Panc1 (cell line): ENCODE data around the gene MT1H. TPM values are rescaled to one million over a fixed set of nuclear protein-coding genes. Genes with fewer than 3 reads are reported as not detected.
"Not testable (repeated sequence)": the region's sequence is repeated elsewhere in the genome, so short reads cannot be mapped to it uniquely, and the experiment has no call there.

Experiments used
- ATAC-seq: fragments of 200-7000 bp; cut with Tn5 transposase; 2 replicates; pipeline ENCODE4 v1.9.1; 2020; ENCODE audit warnings: mild to moderate bottlenecking, moderate library complexity
- BruUV-seq: library from RNA; stranded (reverse); fragments of 400-500 nt; replicated peaks from 2 replicates; lab custom pipeline; 2021; lab: Mats Ljungman, UMichigan
- CTCF ChIA-PET: fragments of 300-600 bp; sonication (Branson Sonifier 250); formaldehyde crosslinking; loops from one replicate; lab custom pipeline; 2022; ENCODE audit warnings: antibody characterized with exemption; lab: Charles Lee
- POLR2A ChIA-PET: fragments of 300-600 bp; sonication (Branson Sonifier 250); formaldehyde crosslinking; loops from one replicate; lab custom pipeline; 2022; ENCODE audit warnings: antibody characterized with exemption; lab: Charles Lee
- DNase-seq: peaks from one replicate; pipeline ENCODE4 v3.0.0-alpha.2; 2010; ENCODE audit warnings: low read depth, low spot score
- H3K27ac ChIP-seq: 2 replicates; pipeline ENCODE4 v1.5.1; 2011; ENCODE audit warnings: mild to moderate bottlenecking, low read length, inconsistent platforms
- H3K27me3 ChIP-seq: fragments of 200-500 bp; sonication (Bioruptor generic); 2 replicates; pipeline ENCODE4 v1.6.0; 2014; ENCODE audit warnings: low read length, inconsistent platforms; ENCODE audit not compliant: control insufficient read depth, insufficient read depth
- H3K36me3 ChIP-seq: fragments of 200-500 bp; sonication (Bioruptor generic); 2 replicates; pipeline ENCODE4 v1.5.1; 2014; ENCODE audit warnings: inconsistent platforms, mild to moderate bottlenecking, low read length, moderate library complexity; ENCODE audit not compliant: control insufficient read depth, insufficient read depth
- H3K4me1 ChIP-seq: 2 replicates; pipeline ENCODE4 v1.5.1; 2011; ENCODE audit warnings: inconsistent platforms, mild to moderate bottlenecking, low read length, moderate library complexity; ENCODE audit not compliant: control insufficient read depth, insufficient read depth
- H3K4me3 ChIP-seq, 2 experiments: 2 replicates each; pipeline ENCODE4 v1.5.1; 2011 to 2012; ENCODE audit warnings: low read depth in 2 of 2, low read length in 2 of 2, mild to moderate bottlenecking in 2 of 2, inconsistent platforms in 1 of 2, moderate library complexity in 1 of 2
- H3K9me3 ChIP-seq: fragments of 200-500 bp; sonication (Bioruptor generic); 2 replicates; pipeline ENCODE4 v1.5.1; 2014; ENCODE audit warnings: low read depth, mild to moderate bottlenecking, inconsistent platforms, low read length, moderate library complexity; ENCODE audit not compliant: control insufficient read depth, insufficient read depth
- POLR2AphosphoS5 ChIP-seq: IDR thresholded peaks from 2 replicates; pipeline ENCODE4 v1.6.1; 2012; ENCODE audit warnings: mild to moderate bottlenecking, low read depth, low read length, moderate library complexity
- SIN3A ChIP-seq: IDR thresholded peaks from 2 replicates; pipeline ENCODE4 v1.6.1; 2012; ENCODE audit warnings: low read depth, mild to moderate bottlenecking, low read length, moderate library complexity, borderline replicate concordance; ENCODE audit not compliant: insufficient read depth
- TCF7L2 ChIP-seq: IDR thresholded peaks from 2 replicates; pipeline ENCODE4 v1.6.1; 2011; ENCODE audit warnings: mild to moderate bottlenecking, low read depth, low read length, inconsistent platforms
- in situ Hi-C: cut with HindIII; loops from 2 replicates; pipeline ENCODE4 v1.10.0; 2016; ENCODE audit warnings: low sequenced_read_pairs, low pct_unique_long_range_greater_than_20kb
- intact Hi-C: fragments of 100-400 bp; cut with micrococcal nuclease; formaldehyde crosslinking; loops from one replicate; pipeline ENCODE4 v1.10.0; 2022; ENCODE audit not compliant: unreplicated experiment
- total RNA-seq: library from RNA; stranded (reverse); gene quantifications from one replicate; pipeline ENCODE4 v1.2.1, GENCODE V29; 2021; ENCODE audit not compliant: unreplicated experiment
- TF ChIP-seq, protein P1 (sequence below), 2 experiments: IDR thresholded peaks; 2 replicates each; pipeline ENCODE4 v1.6.1; 2011 to 2012; ENCODE audit warnings: low read depth in 2 of 2, control low read depth in 1 of 2, low read length in 1 of 2, mild to moderate bottlenecking in 1 of 2, moderate library complexity in 1 of 2; ENCODE audit not compliant: insufficient read depth in 1 of 2
- TF ChIP-seq, protein P2 (sequence below): fragments of 450-650 bp; IDR thresholded peaks from 2 replicates; pipeline ENCODE4 v1.5.1; 2017; ENCODE audit warnings: mild to moderate bottlenecking

MT1H gene
- total RNA-seq, 1 experiment from 2014 or later = not detected

DNA sequence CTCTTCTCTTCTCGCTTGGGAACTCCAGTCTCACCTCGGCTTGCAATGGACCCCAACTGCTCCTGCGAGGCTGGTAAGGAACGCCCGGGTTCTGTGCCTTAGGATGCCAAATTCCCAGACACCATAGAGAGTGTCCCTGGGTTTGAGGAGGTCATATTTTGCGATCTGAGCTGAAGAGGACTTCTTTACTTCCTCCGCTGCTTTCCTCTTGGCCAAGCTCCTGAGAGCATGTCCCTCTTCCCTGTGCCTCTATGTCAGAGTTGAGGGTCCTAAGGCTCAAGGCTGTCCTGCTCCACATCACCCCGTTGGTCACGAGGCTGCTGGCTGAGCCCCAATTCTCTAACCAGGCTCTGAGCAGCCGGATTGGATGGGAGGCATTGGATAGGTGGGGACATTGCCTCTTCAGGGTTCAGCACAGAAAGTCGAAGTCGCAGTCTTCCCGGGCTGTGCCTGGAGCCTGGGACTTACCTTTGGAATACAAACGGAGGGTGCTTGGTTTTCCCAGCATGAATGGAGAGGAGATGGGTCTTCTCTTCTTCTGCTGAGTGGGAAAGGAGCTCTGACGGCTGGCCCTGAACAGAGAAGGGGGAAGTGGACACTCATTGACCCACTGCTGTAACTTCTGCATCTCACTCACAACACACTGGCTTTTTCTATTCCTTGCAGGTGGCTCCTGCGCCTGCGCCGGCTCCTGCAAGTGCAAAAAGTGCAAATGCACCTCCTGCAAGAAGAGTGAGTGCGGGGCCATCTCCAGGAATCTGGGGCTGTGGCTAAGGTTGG is 416 bp downstream of the MT1H start:
- no peaks in the 10 kb centered on the region for H3K27me3 ChIP-seq

DNA sequence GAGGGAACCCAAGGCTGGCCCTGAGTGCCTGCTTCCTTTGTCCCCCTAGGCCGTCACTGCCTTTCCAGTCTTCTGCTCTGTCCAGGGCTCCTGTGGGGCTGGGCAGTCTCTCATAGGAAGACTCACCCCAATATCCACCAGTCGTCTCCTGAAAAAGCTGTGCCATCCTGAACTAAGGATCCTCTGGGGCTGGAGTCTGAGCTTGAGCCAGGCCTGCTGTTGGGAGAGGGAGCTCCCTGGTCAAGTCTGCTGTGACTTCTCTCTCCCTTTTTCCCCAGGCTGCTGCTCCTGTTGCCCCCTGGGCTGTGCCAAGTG is 963 bp downstream of the MT1H start:
- POLR2A ChIA-PET = no interaction called here
- no peaks in the 10 kb centered on the region for H3K27me3 ChIP-seq
- no peak for ATAC-seq
- H3K9me3 ChIP-seq = no peaks in the 10 kb centered on the region
- H3K4me3 ChIP-seq = no peak overlapping the region
- no peak for DNase-seq
- in situ Hi-C loops = no loop called here
- intact Hi-C loops = no loop called here
- H3K36me3 ChIP-seq = no peaks in the 10 kb centered on the region
- TF ChIP-seq POLR2AphosphoS5 = no peak
- TF ChIP-seq, protein P1, sequence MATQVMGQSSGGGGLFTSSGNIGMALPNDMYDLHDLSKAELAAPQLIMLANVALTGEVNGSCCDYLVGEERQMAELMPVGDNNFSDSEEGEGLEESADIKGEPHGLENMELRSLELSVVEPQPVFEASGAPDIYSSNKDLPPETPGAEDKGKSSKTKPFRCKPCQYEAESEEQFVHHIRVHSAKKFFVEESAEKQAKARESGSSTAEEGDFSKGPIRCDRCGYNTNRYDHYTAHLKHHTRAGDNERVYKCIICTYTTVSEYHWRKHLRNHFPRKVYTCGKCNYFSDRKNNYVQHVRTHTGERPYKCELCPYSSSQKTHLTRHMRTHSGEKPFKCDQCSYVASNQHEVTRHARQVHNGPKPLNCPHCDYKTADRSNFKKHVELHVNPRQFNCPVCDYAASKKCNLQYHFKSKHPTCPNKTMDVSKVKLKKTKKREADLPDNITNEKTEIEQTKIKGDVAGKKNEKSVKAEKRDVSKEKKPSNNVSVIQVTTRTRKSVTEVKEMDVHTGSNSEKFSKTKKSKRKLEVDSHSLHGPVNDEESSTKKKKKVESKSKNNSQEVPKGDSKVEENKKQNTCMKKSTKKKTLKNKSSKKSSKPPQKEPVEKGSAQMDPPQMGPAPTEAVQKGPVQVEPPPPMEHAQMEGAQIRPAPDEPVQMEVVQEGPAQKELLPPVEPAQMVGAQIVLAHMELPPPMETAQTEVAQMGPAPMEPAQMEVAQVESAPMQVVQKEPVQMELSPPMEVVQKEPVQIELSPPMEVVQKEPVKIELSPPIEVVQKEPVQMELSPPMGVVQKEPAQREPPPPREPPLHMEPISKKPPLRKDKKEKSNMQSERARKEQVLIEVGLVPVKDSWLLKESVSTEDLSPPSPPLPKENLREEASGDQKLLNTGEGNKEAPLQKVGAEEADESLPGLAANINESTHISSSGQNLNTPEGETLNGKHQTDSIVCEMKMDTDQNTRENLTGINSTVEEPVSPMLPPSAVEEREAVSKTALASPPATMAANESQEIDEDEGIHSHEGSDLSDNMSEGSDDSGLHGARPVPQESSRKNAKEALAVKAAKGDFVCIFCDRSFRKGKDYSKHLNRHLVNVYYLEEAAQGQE (IDR thresholded peaks at IDR 0.05; ENCODE audit: insufficient read depth in 1 of 2, low read depth in 2 of 2, low read length in 1 of 2) = no peak
- TF ChIP-seq, protein P2, sequence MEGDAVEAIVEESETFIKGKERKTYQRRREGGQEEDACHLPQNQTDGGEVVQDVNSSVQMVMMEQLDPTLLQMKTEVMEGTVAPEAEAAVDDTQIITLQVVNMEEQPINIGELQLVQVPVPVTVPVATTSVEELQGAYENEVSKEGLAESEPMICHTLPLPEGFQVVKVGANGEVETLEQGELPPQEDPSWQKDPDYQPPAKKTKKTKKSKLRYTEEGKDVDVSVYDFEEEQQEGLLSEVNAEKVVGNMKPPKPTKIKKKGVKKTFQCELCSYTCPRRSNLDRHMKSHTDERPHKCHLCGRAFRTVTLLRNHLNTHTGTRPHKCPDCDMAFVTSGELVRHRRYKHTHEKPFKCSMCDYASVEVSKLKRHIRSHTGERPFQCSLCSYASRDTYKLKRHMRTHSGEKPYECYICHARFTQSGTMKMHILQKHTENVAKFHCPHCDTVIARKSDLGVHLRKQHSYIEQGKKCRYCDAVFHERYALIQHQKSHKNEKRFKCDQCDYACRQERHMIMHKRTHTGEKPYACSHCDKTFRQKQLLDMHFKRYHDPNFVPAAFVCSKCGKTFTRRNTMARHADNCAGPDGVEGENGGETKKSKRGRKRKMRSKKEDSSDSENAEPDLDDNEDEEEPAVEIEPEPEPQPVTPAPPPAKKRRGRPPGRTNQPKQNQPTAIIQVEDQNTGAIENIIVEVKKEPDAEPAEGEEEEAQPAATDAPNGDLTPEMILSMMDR = no peak
- no peak for TF ChIP-seq TCF7L2
- no peak for TF ChIP-seq SIN3A
- no peaks in the 10 kb centered on the region for H3K4me1 ChIP-seq
- CTCF ChIA-PET = no interaction called here
- BruUV-seq = no TSS peak
- no peak overlapping the region for H3K27ac ChIP-seq

More for the DNA sequence above, 416 bp downstream of the MT1H start:
- DNase-seq = no peak
- TF ChIP-seq, protein P2 = no peak
- TF ChIP-seq TCF7L2 (no peak), POLR2AphosphoS5 (no peak), SIN3A (no peak)
- TF ChIP-seq, protein P1 (IDR thresholded peaks at IDR 0.05; ENCODE audit: insufficient read depth in 1 of 2, low read depth in 2 of 2, low read length in 1 of 2) = no peak
- H3K27ac ChIP-seq = no peak overlapping the region
- H3K9me3 ChIP-seq = no peaks in the 10 kb centered on the region
- H3K4me1 ChIP-seq = no peaks in the 10 kb centered on the region
- ChIA-PET POLR2A (no interaction called here), CTCF (no interaction called here)
- H3K36me3 ChIP-seq = no peaks in the 10 kb centered on the region
- intact Hi-C loops = no loop called here
- no peak for ATAC-seq
- no peak overlapping the region for H3K4me3 ChIP-seq
- in situ Hi-C loops = no loop called here
- no TSS peak for BruUV-seq

DNA sequence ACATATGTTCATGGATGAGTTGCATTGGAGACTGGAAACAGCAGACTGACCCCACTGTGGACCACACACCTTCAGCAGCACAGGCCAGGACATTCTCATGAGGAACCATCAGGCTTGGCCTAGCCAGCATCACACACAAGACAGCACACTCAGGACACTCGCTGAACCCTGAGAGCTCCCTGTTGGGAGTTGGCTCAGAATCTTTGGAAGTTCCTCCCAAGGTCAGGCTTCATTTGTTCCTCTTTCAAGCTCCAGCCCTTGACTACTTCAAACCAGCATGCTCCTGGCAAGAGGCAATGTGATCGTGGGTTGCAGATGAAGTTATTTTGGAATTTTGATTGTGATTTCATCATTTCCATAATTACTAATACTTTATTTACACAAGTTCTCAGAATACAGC is 2.1 kb downstream of the MT1H start:
- H3K27ac ChIP-seq, BruUV-seq, DNase-seq, POLR2A ChIA-PET, CTCF ChIA-PET, H3K36me3 ChIP-seq, H3K4me1 ChIP-seq, in situ Hi-C loops, ATAC-seq, intact Hi-C loops, H3K4me3 ChIP-seq, H3K27me3 ChIP-seq, H3K9me3 ChIP-seq: not testable (repeated sequence)
